Sigmoid colon (tissue), 4 donors: ENCODE measurements around the gene IRF2.

Source experiments
- CTCF ChIP-seq, 4 experiments: fragments of 450-650 bp in 3 of 4; fragments of 200-600 bp in 1 of 4; IDR thresholded peaks; one replicate each; pipeline ENCODE4 v1.5.1; 2016 to 2019; ENCODE audit warnings: antibody characterized with exemption in 4 of 4, mild to moderate bottlenecking in 3 of 4, moderate library complexity in 2 of 4
- POLR2A ChIP-seq, 2 donors: fragments of 450-650 bp; IDR thresholded peaks; one replicate each; pipeline ENCODE4 v1.6.1; 2016; ENCODE audit warnings: antibody characterized with exemption in 2 of 2, mild to moderate bottlenecking in 2 of 2, moderate library complexity in 2 of 2
- POLR2AphosphoS5 ChIP-seq, 4 donors: sonication (generic); formaldehyde crosslinking; IDR thresholded peaks; one replicate each; pipeline ENCODE4 v1.6.1; 2017; ENCODE audit warnings: antibody characterized with exemption in 4 of 4

GRCh38 chr4:184380707-184381106 lies 93.6 kb downstream of the IRF2 start:
- TF ChIP-seq POLR2A (IDR thresholded peaks at IDR 0.05), result no peak
- TF ChIP-seq CTCF (IDR thresholded peaks at IDR 0.05), result no peak
- no peak for TF ChIP-seq POLR2AphosphoS5 (IDR thresholded peaks at IDR 0.05)
